ENCODE results near the gene THOC2. TPM values are rescaled to one million over a fixed set of nuclear protein-coding genes. Genes with fewer than 3 reads are reported as not detected.
A peak's percentile ranks its signal among the peaks of the same experiment; 100 is the strongest.
"Not testable (repeated sequence)": the region's sequence is repeated elsewhere in the genome, so short reads cannot be mapped to it uniquely, and the experiment has no call there.

The THOC2 gene
- polyA plus RNA-seq, 1 donor = 91.3 TPM

DNA sequence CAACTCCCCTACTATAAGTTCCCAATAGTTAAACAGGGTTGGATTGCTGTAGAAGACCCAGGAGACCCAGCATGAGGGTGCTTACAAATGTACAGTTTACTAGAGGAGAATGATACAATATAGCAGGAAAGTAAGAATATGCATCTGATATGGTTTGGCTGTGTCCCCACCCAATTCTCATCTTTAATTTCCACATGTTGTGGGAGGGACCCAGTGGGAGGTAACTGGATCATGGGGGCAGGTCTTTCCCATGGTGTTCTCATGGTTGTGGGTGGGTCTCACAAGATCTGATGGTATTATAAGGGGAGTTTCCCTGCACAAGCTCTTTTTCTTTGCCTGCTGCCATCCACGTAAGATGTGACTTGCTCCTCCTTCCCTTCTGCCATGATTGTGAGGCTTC lies 24.9 kb upstream of the THOC2 start:
- not testable (repeated sequence) for H3K9me3 ChIP-seq (ENCODE audit: control insufficient read depth, low read depth, low read length); H3K4me3 ChIP-seq (ENCODE audit: low read length); H3K27ac ChIP-seq (ENCODE audit: low read length); H3K4me1 ChIP-seq (ENCODE audit: control insufficient read depth, insufficient read depth, low read length); H3K27me3 ChIP-seq (ENCODE audit: control insufficient read depth, insufficient read depth, low read length); H3K36me3 ChIP-seq (ENCODE audit: control insufficient read depth, insufficient read depth, low read length); DNase-seq
- no CpG with 5 or more reads among the region's 1 CpG for WGBS (ENCODE audit: insufficient coverage, low lambda C conversion rate)

DNA sequence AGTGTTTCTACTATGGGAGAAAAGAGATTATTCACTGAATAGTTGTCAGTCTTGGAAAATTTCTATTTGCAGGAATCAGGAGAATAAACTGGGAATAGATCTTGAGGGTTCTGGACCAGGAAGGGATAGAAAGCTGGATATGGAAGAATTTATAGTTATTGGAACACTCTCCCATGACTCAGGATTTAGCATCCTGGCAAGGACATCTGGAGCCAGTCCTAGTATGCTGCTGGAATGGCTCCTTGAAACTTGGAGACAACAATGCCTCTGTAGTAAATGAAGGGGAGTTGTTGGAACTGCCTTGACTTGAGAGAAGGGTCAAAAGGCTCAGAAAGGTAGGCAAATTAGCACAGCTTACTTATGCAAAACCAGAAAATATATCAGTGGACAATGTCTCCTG lies 23.5 kb upstream of the THOC2 start:
- Histone ChIP-seq H3K4me3 (ENCODE audit: low read length) (no peak overlapping the region), H3K9me3 (ENCODE audit: control insufficient read depth, low read depth, low read length) (peaks cover 3% of the 10 kb centered on the region), H3K27me3 (ENCODE audit: control insufficient read depth, insufficient read depth, low read length) (no peaks in the 10 kb centered on the region), H3K4me1 (ENCODE audit: control insufficient read depth, insufficient read depth, low read length) (peaks cover 4% of the 10 kb centered on the region), H3K27ac (ENCODE audit: low read length) (peak overlapping the region; percentile 26), H3K36me3 (ENCODE audit: control insufficient read depth, insufficient read depth, low read length) (no peaks in the 10 kb centered on the region)
- no peak for DNase-seq

DNA sequence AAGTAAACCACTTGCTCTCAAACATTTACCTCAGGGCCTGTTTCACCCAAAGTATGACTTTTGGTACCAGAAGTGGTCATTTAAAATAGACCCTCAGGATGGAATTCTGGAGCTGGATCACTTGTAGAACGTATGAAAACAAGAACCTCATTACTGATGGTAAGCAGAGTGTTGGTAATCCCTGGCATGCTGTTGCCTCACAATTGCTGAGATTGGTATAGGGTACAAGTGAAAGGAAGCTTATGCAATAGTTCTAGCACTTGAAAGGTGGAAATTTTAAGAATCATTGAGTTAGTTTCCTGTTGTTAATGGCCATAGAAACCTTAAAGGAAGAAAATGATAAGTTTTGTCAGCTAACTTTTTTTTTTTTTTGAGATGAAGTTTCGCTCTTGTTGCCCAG lies 22.3 kb upstream of the THOC2 start:
- no peak overlapping the region for H3K27ac ChIP-seq (ENCODE audit: low read length)
- no peaks in the 10 kb centered on the region for H3K36me3 ChIP-seq (ENCODE audit: control insufficient read depth, insufficient read depth, low read length)
- H3K4me3 ChIP-seq (ENCODE audit: low read length) = no peak overlapping the region
- WGBS (ENCODE audit: insufficient coverage, low lambda C conversion rate) = no CpG with 5 or more reads among the region's 2 CpGs
- peaks cover 4% of the 10 kb centered on the region for H3K4me1 ChIP-seq (ENCODE audit: control insufficient read depth, insufficient read depth, low read length)
- H3K27me3 ChIP-seq (ENCODE audit: control insufficient read depth, insufficient read depth, low read length) = no peaks in the 10 kb centered on the region
- DNase-seq = no peak
- peaks cover 3% of the 10 kb centered on the region for H3K9me3 ChIP-seq (ENCODE audit: control insufficient read depth, low read depth, low read length)

DNA sequence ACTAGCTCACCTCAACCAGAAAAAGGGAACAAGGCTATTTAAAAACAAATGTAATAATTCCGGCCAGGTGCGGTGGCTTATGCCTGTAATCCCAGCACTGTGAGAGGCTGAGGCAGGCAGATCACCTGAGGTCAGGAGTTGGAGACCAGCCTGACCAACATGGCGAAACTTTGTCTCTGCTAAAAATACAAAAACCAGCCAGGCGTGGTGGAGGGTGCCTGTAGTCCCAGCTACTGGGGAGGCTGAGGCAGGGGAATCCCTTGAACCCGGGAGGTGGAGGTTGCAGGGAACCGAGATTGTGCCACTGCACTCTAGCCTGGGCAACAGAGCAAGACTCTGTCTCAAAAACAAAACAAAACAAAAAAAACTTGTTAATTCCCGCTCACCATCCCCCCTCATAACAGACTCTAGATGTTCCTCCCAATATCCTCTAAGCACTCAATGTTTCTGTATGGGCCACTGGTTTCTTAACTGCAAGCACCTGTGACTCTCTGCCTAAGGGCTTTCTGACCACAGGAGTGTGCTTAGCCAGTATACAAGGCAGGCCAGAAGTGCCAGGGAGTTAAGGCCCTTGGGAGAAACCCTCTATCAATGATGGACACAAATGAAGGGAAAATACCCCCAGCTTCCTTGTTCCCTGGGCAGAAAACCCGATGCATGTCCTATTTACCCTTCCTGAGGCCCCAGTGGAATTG lies 21.0 kb upstream of the THOC2 start:
- no peaks in the 10 kb centered on the region for H3K27me3 ChIP-seq (ENCODE audit: control insufficient read depth, insufficient read depth, low read length)
- DNase-seq = no peak
- no CpG with 5 or more reads among the region's 8 CpGs for WGBS (ENCODE audit: insufficient coverage, low lambda C conversion rate)
- no peaks in the 10 kb centered on the region for H3K9me3 ChIP-seq (ENCODE audit: control insufficient read depth, low read depth, low read length)
- H3K36me3 ChIP-seq (ENCODE audit: control insufficient read depth, insufficient read depth, low read length) = no peaks in the 10 kb centered on the region
- H3K27ac ChIP-seq (ENCODE audit: low read length) = no peak overlapping the region
- H3K4me3 ChIP-seq (ENCODE audit: low read length) = no peak overlapping the region
- peaks cover 4% of the 10 kb centered on the region for H3K4me1 ChIP-seq (ENCODE audit: control insufficient read depth, insufficient read depth, low read length)

DNA sequence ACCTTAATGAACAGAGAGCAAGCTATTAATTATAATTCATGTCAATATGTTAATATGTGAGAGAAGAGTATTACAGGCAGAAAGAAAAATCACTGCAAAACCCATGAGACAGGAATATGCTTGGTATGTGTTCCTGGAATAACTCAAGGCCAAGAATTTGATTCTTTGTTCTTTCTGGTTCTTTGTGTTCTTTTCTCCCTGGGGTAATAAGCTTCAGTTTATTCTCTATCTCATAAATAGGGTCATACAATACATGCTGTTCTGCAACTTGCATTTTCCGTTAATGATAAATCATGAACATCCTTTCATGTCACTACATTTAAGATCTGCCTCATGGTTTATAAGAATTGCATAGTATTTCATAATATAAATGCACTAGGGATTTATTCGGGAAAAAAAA lies 16.8 kb upstream of the THOC2 start:
- no peaks in the 10 kb centered on the region for H3K9me3 ChIP-seq (ENCODE audit: control insufficient read depth, low read depth, low read length)
- H3K4me1 ChIP-seq (ENCODE audit: control insufficient read depth, insufficient read depth, low read length) = no peaks in the 10 kb centered on the region
- no peak overlapping the region for H3K4me3 ChIP-seq (ENCODE audit: low read length)
- H3K36me3 ChIP-seq (ENCODE audit: control insufficient read depth, insufficient read depth, low read length) = no peaks in the 10 kb centered on the region
- no peak for DNase-seq
- WGBS (ENCODE audit: insufficient coverage, low lambda C conversion rate) = no CpG with 5 or more reads among the region's 2 CpGs
- H3K27ac ChIP-seq (ENCODE audit: low read length) = no peak overlapping the region
- no peaks in the 10 kb centered on the region for H3K27me3 ChIP-seq (ENCODE audit: control insufficient read depth, insufficient read depth, low read length)

DNA sequence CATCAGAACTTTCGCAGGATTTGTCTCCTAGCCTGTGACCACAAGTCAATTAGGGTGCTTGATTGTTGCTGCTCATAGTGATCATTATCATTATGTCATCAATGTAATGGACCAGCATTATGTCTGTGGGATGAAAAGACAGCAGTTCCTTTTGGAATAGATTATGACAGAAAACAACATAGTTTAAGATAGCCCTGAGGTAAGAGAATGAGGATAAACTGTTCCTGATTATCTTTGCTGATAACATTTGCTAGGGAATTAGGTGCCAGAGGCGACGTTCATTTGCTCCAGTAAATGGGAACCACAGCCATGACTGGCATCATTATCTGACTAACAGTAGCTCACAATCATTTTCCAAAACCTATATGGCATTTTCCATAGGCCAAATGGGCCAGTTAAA lies 12.7 kb upstream of the THOC2 start:
- no peaks in the 10 kb centered on the region for H3K36me3 ChIP-seq (ENCODE audit: control insufficient read depth, insufficient read depth, low read length)
- H3K27ac ChIP-seq (ENCODE audit: low read length) = no peak overlapping the region
- peaks cover 2% of the 10 kb centered on the region for H3K4me1 ChIP-seq (ENCODE audit: control insufficient read depth, insufficient read depth, low read length)
- WGBS (ENCODE audit: insufficient coverage, low lambda C conversion rate) = no CpG with 5 or more reads among the region's 3 CpGs
- no peak for DNase-seq
- H3K9me3 ChIP-seq (ENCODE audit: control insufficient read depth, low read depth, low read length) = no peaks in the 10 kb centered on the region
- no peak overlapping the region for H3K4me3 ChIP-seq (ENCODE audit: low read length)
- no peaks in the 10 kb centered on the region for H3K27me3 ChIP-seq (ENCODE audit: control insufficient read depth, insufficient read depth, low read length)

DNA sequence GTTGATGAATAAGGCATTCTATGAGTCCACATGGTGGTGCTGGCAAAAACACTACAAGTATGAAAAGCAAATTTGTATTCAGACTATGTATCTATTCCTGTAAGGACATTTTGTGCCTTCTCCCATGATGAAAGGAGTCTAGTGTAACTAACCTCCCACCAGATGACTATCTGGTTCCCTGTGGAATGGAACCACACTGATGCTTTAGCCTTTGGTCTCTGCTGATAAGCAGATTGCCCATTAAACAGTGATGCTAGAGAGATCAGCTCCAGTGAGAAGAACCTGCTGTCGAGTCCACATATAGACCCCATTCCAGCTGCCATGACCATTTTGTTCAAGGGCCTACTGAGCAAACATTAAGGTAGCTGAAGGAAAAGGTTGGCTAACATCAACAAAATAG lies 10.5 kb upstream of the THOC2 start:
- Histone ChIP-seq H3K9me3 (ENCODE audit: control insufficient read depth, low read depth, low read length) (no peaks in the 10 kb centered on the region), H3K4me1 (ENCODE audit: control insufficient read depth, insufficient read depth, low read length) (peaks cover 12% of the 10 kb centered on the region), H3K36me3 (ENCODE audit: control insufficient read depth, insufficient read depth, low read length) (no peaks in the 10 kb centered on the region), H3K27ac (ENCODE audit: low read length) (no peak overlapping the region), H3K4me3 (ENCODE audit: low read length) (no peak overlapping the region), H3K27me3 (ENCODE audit: control insufficient read depth, insufficient read depth, low read length) (no peaks in the 10 kb centered on the region)
- DNase-seq = no peak
- no CpG with 5 or more reads among the region's 1 CpG for WGBS (ENCODE audit: insufficient coverage, low lambda C conversion rate)

DNA sequence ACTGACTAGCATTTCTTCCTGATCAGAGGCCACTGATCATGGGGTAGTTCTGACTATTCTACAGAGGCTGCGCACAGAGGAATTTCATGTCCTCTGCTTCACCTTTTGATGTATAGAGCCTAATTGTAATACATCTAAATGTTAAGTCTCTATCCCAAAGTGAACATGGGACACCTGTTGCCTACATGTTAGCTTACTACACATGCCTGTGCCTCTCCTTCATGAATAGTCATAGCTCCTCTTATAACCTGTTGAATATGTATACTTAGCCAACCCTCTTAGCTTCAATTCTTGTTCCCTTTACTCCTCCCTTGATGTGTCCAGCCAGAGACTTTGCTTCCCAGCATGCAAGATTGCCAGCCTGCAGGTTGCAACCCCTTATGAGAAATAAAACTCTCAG lies 9.6 kb upstream of the THOC2 start:
- DNase-seq = peak in 1 of 2 donors; percentile 45
- WGBS (ENCODE audit: insufficient coverage, low lambda C conversion rate) = no CpG with 5 or more reads among the region's 1 CpG
- Histone ChIP-seq H3K4me3 (ENCODE audit: low read length) (no peak overlapping the region), H3K27ac (ENCODE audit: low read length) (no peak overlapping the region), H3K4me1 (ENCODE audit: control insufficient read depth, insufficient read depth, low read length) (peaks cover 12% of the 10 kb centered on the region), H3K9me3 (ENCODE audit: control insufficient read depth, low read depth, low read length) (no peaks in the 10 kb centered on the region), H3K27me3 (ENCODE audit: control insufficient read depth, insufficient read depth, low read length) (no peaks in the 10 kb centered on the region), H3K36me3 (ENCODE audit: control insufficient read depth, insufficient read depth, low read length) (no peaks in the 10 kb centered on the region)

DNA sequence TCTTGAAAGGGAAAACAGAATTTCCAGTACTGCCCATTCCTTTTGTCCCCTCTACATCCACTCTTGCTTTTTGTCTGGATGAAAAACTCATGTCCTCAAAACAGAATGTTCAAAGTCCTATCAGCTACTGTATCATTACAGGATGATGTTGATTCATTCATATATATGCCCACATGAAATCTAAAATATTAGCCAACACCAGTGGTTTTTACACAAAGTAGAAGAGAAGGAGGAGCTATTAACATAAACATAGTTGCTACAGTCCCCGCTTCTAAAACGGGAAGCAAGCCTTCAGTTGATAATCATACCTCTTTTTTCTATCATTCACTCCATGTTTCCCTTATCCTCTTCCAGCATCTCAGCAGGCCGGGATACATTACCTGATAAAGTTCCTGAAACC lies 7.7 kb upstream of the THOC2 start:
- Histone ChIP-seq H3K36me3 (ENCODE audit: control insufficient read depth, insufficient read depth, low read length) (no peaks in the 10 kb centered on the region), H3K27me3 (ENCODE audit: control insufficient read depth, insufficient read depth, low read length) (no peaks in the 10 kb centered on the region), H3K4me3 (ENCODE audit: low read length) (no peak overlapping the region), H3K27ac (ENCODE audit: low read length) (peak overlapping the region; percentile 62), H3K4me1 (ENCODE audit: control insufficient read depth, insufficient read depth, low read length) (peaks cover 16% of the 10 kb centered on the region), H3K9me3 (ENCODE audit: control insufficient read depth, low read depth, low read length) (no peaks in the 10 kb centered on the region)
- no peak for DNase-seq
- WGBS (ENCODE audit: insufficient coverage, low lambda C conversion rate) = no CpG with 5 or more reads among the region's 3 CpGs

DNA sequence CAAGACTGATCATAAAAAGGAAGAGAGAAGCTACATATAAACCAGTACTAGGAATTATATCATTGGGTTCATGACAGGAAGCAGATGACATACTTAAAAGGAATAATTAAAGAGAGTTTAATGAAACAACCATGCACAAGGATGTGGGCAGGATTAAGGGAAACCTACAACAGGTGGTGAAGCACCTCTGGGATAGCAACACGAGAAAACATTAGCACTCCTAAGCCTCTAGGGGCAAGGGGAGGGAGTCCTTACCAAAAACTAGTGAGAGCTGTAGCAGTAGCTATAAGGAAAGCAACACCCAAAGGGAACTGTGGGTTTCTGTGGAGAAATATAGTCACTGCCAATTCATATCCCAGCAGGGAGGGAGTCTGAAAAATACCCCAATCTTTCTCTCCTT lies 7.2 kb upstream of the THOC2 start:
- no peaks in the 10 kb centered on the region for H3K9me3 ChIP-seq (ENCODE audit: control insufficient read depth, low read depth, low read length)
- H3K4me3 ChIP-seq (ENCODE audit: low read length) = no peak overlapping the region
- H3K36me3 ChIP-seq (ENCODE audit: control insufficient read depth, insufficient read depth, low read length) = no peaks in the 10 kb centered on the region
- peaks cover 16% of the 10 kb centered on the region for H3K4me1 ChIP-seq (ENCODE audit: control insufficient read depth, insufficient read depth, low read length)
- DNase-seq = peak in 1 of 2 donors; percentile 2
- WGBS (ENCODE audit: insufficient coverage, low lambda C conversion rate) = no CpG with 5 or more reads among the region's 1 CpG
- H3K27ac ChIP-seq (ENCODE audit: low read length) = peak overlapping the region; percentile 62
- H3K27me3 ChIP-seq (ENCODE audit: control insufficient read depth, insufficient read depth, low read length) = no peaks in the 10 kb centered on the region

DNA sequence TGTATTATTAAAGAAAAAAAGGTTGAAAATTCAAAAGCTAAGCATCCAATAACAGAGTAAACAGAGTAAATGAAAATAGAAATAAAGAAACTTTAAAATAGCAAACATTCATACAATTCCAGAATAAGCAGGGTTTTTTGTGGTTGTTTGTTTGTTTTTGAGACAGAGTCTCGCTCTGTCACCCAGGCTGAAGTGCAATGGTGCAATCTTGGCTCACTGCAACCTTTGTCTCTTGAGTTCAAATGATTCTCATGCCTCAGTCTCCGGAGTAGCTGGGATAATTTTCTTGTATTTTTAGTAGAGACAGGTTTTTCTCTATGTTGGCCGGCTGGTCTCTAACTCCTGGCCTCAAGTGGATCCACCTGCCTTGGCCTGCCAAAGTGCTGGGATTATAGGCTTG lies 6.6 kb upstream of the THOC2 start:
- no peak overlapping the region for H3K4me3 ChIP-seq (ENCODE audit: low read length)
- 50% methylated on average over 1 of the region's 3 CpGs for WGBS (ENCODE audit: insufficient coverage, low lambda C conversion rate)
- DNase-seq = peak in 1 of 2 donors; percentile 31
- no peaks in the 10 kb centered on the region for H3K36me3 ChIP-seq (ENCODE audit: control insufficient read depth, insufficient read depth, low read length)
- no peaks in the 10 kb centered on the region for H3K27me3 ChIP-seq (ENCODE audit: control insufficient read depth, insufficient read depth, low read length)
- peaks cover 16% of the 10 kb centered on the region for H3K4me1 ChIP-seq (ENCODE audit: control insufficient read depth, insufficient read depth, low read length)
- H3K27ac ChIP-seq (ENCODE audit: low read length) = peak overlapping the region; percentile 62
- H3K9me3 ChIP-seq (ENCODE audit: control insufficient read depth, low read depth, low read length) = no peaks in the 10 kb centered on the region
